HepG2 (cell line): ENCODE data around the gene ID4. TPM values are rescaled to one million over a fixed set of nuclear protein-coding genes. Genes with fewer than 3 reads are reported as not detected.
A peak's percentile ranks its signal among the peaks of the same experiment; 100 is the strongest.

Source experiments
- CBX5 ChIP-seq: sonication (generic); formaldehyde crosslinking; IDR thresholded peaks from 2 replicates; pipeline ENCODE4 v1.4.0; 2020; ENCODE audit warnings: missing genetic modification reagents, borderline replicate concordance
- CC2D1A ChIP-seq: sonication (generic); formaldehyde crosslinking; IDR thresholded peaks from 2 replicates; pipeline ENCODE4 v1.8.1; 2023; ENCODE audit warnings: mild to moderate bottlenecking, missing genetic modification reagents
- CHD2 ChIP-seq: IDR thresholded peaks from 2 replicates; pipeline ENCODE4 v1.6.1; 2011; ENCODE audit warnings: low read depth, low read length, improper control_type of control experiment
- FOXM1 ChIP-seq: sonication (generic); formaldehyde crosslinking; IDR thresholded peaks from 2 replicates; pipeline ENCODE4 v1.5.0; 2020; ENCODE audit warnings: missing genetic modification reagents
- GFI1 ChIP-seq: sonication (generic); formaldehyde crosslinking; IDR thresholded peaks from 2 replicates; pipeline ENCODE4 v1.5.0; 2020; ENCODE audit warnings: missing genetic modification reagents, mild to moderate bottlenecking, borderline replicate concordance
- JUND ChIP-seq: sonication (generic); formaldehyde crosslinking; IDR thresholded peaks from 2 replicates; pipeline ENCODE4 v1.8.0; 2022; ENCODE audit warnings: mild to moderate bottlenecking, missing genetic modification reagents
- KAT8 ChIP-seq: IDR thresholded peaks from 2 replicates; pipeline ENCODE4 v1.6.1; 2016; ENCODE audit warnings: missing genetic modification reagents, missing compliant biosample characterization
- MEIS2 ChIP-seq: sonication (generic); formaldehyde crosslinking; IDR thresholded peaks from 2 replicates; pipeline ENCODE4 v1.9.0; 2021; ENCODE audit warnings: mild to moderate bottlenecking, missing genetic modification reagents
- NFIC ChIP-seq: IDR thresholded peaks from 2 replicates; pipeline ENCODE4 v1.6.1; 2012; ENCODE audit warnings: mild to moderate bottlenecking, low read length, inconsistent platforms
- NPAS2 ChIP-seq: sonication (generic); formaldehyde crosslinking; IDR thresholded peaks from 2 replicates; pipeline ENCODE4 v1.8.0; 2022; ENCODE audit warnings: mild to moderate bottlenecking, missing genetic modification reagents, borderline replicate concordance
- NR3C1 ChIP-seq: sonication (generic); formaldehyde crosslinking; IDR thresholded peaks from 2 replicates; pipeline ENCODE4 v1.4.0; 2020; ENCODE audit warnings: missing genetic modification reagents
- PLRG1 ChIP-seq: fragments of 450-650 bp; conservative IDR thresholded peaks from 2 replicates; pipeline ENCODE4 v1.6.1; 2016
- SYNCRIP ChIP-seq: fragments of 200-400 bp; formaldehyde crosslinking; IDR thresholded peaks from 2 replicates; pipeline ENCODE4 v1.6.1; 2018; ENCODE audit warnings: mild to moderate bottlenecking, low read depth, low read length; ENCODE audit not compliant: insufficient read depth
- U2AF2 ChIP-seq: fragments of 200-400 bp; formaldehyde crosslinking; IDR thresholded peaks from 2 replicates; pipeline ENCODE4 v1.6.1; 2017; ENCODE audit warnings: low read depth, mild to moderate bottlenecking, low read length
- ZBTB8A ChIP-seq: sonication (generic); formaldehyde crosslinking; IDR thresholded peaks from 2 replicates; pipeline ENCODE4 v1.4.0; 2020; ENCODE audit warnings: mild to moderate bottlenecking, low read depth, missing genetic modification reagents, borderline replicate concordance
- ZNF180 ChIP-seq: sonication (generic); formaldehyde crosslinking; IDR thresholded peaks from 2 replicates; pipeline ENCODE4 v1.4.0; 2020; ENCODE audit warnings: low read depth, missing genetic modification reagents, borderline replicate concordance
- ZNF383 ChIP-seq: sonication (generic); formaldehyde crosslinking; IDR thresholded peaks from 2 replicates; pipeline ENCODE4 v1.4.0; 2020; ENCODE audit warnings: missing genetic modification reagents, mild to moderate bottlenecking, borderline replicate concordance
- ZNF432 ChIP-seq: sonication (generic); formaldehyde crosslinking; IDR thresholded peaks from 2 replicates; pipeline ENCODE4 v1.5.0; 2020; ENCODE audit warnings: missing genetic modification reagents, mild to moderate bottlenecking, borderline replicate concordance
- ZNF577 ChIP-seq: sonication (generic); formaldehyde crosslinking; IDR thresholded peaks from 2 replicates; pipeline ENCODE4 v1.4.0; 2020; ENCODE audit warnings: mild to moderate bottlenecking, low read depth, missing genetic modification reagents, borderline replicate concordance
- ZNF724P ChIP-seq: sonication (generic); formaldehyde crosslinking; IDR thresholded peaks from 2 replicates; pipeline ENCODE4 v1.8.0; 2022; ENCODE audit warnings: missing genetic modification reagents, borderline replicate concordance
- ZNF746 ChIP-seq: sonication (generic); formaldehyde crosslinking; IDR thresholded peaks from 2 replicates; pipeline ENCODE4 v1.8.0; 2022; ENCODE audit warnings: mild to moderate bottlenecking, missing genetic modification reagents
- ZNF766 ChIP-seq: sonication (generic); formaldehyde crosslinking; IDR thresholded peaks from 2 replicates; pipeline ENCODE4 v1.5.0; 2020; ENCODE audit warnings: missing genetic modification reagents, borderline replicate concordance
- ZNF772 ChIP-seq: sonication (generic); formaldehyde crosslinking; IDR thresholded peaks from 2 replicates; pipeline ENCODE4 v1.5.0; 2020; ENCODE audit warnings: mild to moderate bottlenecking, missing genetic modification reagents
- ZSCAN20 ChIP-seq: sonication (generic); formaldehyde crosslinking; IDR thresholded peaks from 2 replicates; pipeline ENCODE4 v1.4.0; 2020; ENCODE audit warnings: missing genetic modification reagents, mild to moderate bottlenecking, borderline replicate concordance
- ZZZ3 ChIP-seq: sonication (generic); formaldehyde crosslinking; IDR thresholded peaks from 2 replicates; pipeline ENCODE4 v1.4.0; 2020; ENCODE audit warnings: missing genetic modification reagents, mild to moderate bottlenecking, borderline replicate concordance
- polyA plus RNA-seq, 8 experiments: library from polyadenylated mRNA; depleted of rRNA in 3 of 8; stranded (reverse) in 7 of 8; unstranded in 1 of 8; fragments of >200 nt; fragmentation: Illumina TruSeq in 4 of 8; extraction: Trizol in 4 of 8; gene quantifications; 2 replicates each; pipeline versions ENCODE4 v1.2.1 to v1.2.3, GENCODE V29; 2011 to 2016; ENCODE audit warnings: low read depth in 4 of 8, missing spikeins in 1 of 8, mixed read lengths in 1 of 8; ENCODE audit not compliant: insufficient read depth in 1 of 8
- total RNA-seq, 5 experiments: library from RNA; depleted of rRNA; stranded (reverse); fragments of >200 nt; fragmentation: Illumina TruSeq; extraction: Trizol; gene quantifications; 2 replicates each; pipeline ENCODE4 v1.2.3, GENCODE V29; 2016; ENCODE audit warnings: low read depth in 1 of 5
- TF ChIP-seq, protein P1 (sequence below): sonication (generic); formaldehyde crosslinking; IDR thresholded peaks from 2 replicates; pipeline ENCODE4 v1.5.0; 2020; ENCODE audit warnings: missing genetic modification reagents, mild to moderate bottlenecking, borderline replicate concordance
- TF ChIP-seq, protein P2 (sequence below): sonication (generic); formaldehyde crosslinking; IDR thresholded peaks from 2 replicates; pipeline ENCODE4 v1.5.1; 2020; ENCODE audit warnings: missing genetic modification reagents, mild to moderate bottlenecking, borderline replicate concordance
- TF ChIP-seq, protein P3 (sequence below): sonication (generic); formaldehyde crosslinking; IDR thresholded peaks from 2 replicates; pipeline ENCODE4 v1.8.1; 2023; ENCODE audit warnings: missing genetic modification reagents, inconsistent platforms, borderline replicate concordance

ID4 gene
- total and polyA plus RNA-seq, 2 of the 13 experiments (the other 11 are each of a cell fraction or from before 2014, with no cell fraction given): 0.20 to 0.44 TPM

DNA sequence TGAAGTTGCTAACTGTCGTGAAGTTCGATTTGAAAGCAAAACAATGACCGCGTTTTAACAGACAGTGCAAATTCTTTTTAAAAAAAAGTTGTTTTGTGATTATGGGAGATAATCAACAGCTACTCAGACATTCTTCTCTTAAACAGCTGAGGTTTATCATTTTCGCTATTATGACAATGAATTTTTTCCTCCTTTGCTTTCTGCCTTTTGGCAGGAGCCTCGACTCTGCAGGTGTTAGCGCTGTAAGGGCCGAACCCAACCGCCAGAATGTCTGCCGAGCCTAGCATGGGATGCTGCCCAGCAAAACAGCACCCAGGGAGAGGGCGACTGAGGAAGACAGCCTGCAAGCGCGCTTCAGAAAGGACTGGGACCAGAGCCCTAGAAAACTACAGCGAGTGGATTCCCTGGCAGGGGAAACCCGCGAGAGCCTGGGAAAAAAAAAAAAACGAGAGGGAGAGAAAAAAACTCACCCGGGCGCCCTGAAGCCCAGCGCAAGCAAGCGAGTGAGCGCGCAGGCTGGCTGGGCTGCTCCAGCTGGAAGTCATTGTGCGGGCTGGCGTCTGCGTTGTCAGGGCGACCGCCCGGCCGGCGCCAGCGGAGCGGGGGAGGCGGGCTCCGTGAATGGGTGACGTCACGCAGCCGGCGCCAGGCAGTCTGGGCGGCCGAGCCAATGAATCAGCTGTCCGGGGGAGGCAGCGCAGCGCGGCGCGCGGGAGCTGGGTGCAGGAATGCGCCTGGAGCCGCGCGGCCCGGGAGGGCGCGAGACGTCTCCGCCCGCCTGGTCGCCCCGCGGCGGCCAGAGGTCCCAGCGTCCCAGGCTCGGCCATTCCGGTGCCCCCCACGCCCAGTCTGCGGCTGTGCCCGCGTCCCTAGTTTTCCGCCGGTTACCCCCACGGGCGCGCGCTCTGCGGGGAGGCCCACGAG is 32.7 kb upstream of the ID4 start (continued):
- TF ChIP-seq ZNF772: peak; percentile 88; the same call in 1 of the 2 replicates
- peak; percentile 91 for TF ChIP-seq JUND (CRISPR knock-in tag)
- TF ChIP-seq, protein P1, sequence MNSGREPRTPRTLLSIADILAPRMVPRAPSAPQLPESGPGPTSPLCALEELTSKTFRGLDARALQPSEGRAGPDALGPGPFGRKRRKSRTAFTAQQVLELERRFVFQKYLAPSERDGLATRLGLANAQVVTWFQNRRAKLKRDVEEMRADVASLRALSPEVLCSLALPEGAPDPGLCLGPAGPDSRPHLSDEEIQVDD (CRISPR knock-in tag): no peak
- TF ChIP-seq ZSCAN20 (CRISPR knock-in tag): peak; percentile 95
- no peak for TF ChIP-seq PLRG1
- no peak for TF ChIP-seq ZNF746 (CRISPR knock-in tag)
- TF ChIP-seq FOXM1 (CRISPR knock-in tag): no peak
- no peak for TF ChIP-seq CC2D1A (CRISPR knock-in tag)
- TF ChIP-seq U2AF2: peak; percentile 95
- no peak for TF ChIP-seq ZBTB8A
- TF ChIP-seq, protein P2, sequence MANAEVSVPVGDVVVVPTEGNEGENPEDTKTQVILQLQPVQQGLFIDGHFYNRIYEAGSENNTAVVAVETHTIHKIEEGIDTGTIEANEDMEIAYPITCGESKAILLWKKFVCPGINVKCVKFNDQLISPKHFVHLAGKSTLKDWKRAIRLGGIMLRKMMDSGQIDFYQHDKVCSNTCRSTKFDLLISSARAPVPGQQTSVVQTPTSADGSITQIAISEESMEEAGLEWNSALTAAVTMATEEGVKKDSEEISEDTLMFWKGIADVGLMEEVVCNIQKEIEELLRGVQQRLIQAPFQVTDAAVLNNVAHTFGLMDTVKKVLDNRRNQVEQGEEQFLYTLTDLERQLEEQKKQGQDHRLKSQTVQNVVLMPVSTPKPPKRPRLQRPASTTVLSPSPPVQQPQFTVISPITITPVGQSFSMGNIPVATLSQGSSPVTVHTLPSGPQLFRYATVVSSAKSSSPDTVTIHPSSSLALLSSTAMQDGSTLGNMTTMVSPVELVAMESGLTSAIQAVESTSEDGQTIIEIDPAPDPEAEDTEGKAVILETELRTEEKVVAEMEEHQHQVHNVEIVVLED (CRISPR knock-in tag): peak; percentile 66; the same call in 1 of the 2 replicates
- no peak for TF ChIP-seq ZNF383 (CRISPR knock-in tag)
- no peak for TF ChIP-seq NPAS2 (CRISPR knock-in tag)
- peak; percentile 63; the same call in 1 of the 2 replicates for TF ChIP-seq GFI1 (CRISPR knock-in tag)
- TF ChIP-seq CBX5 (CRISPR knock-in tag): no peak; the same call in 1 of the 2 replicates
- no peak for TF ChIP-seq NFIC
- TF ChIP-seq CHD2: peak; percentile 92
- peak; percentile 40; the same call in 1 of the 2 replicates for TF ChIP-seq KAT8 (CRISPR knock-in tag)
- no peak for TF ChIP-seq ZZZ3 (CRISPR knock-in tag)
- TF ChIP-seq MEIS2 (CRISPR knock-in tag): peak; percentile 94
- no peak for TF ChIP-seq ZNF432 (CRISPR knock-in tag)
- no peak for TF ChIP-seq SYNCRIP
- TF ChIP-seq ZNF766: peak; percentile 83; the same call in 1 of the 2 replicates
- TF ChIP-seq, protein P3, sequence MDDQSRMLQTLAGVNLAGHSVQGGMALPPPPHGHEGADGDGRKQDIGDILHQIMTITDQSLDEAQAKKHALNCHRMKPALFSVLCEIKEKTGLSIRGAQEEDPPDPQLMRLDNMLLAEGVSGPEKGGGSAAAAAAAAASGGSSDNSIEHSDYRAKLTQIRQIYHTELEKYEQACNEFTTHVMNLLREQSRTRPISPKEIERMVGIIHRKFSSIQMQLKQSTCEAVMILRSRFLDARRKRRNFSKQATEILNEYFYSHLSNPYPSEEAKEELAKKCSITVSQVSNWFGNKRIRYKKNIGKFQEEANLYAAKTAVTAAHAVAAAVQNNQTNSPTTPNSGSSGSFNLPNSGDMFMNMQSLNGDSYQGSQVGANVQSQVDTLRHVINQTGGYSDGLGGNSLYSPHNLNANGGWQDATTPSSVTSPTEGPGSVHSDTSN (CRISPR knock-in tag): no peak; the same call in 1 of the 2 replicates
- TF ChIP-seq ZNF724P (CRISPR knock-in tag): 0 out of 2 replicates have a peak, but pooled peaks have one; percentile 58
- TF ChIP-seq ZNF577 (CRISPR knock-in tag): no peak
- no peak for TF ChIP-seq ZNF180 (CRISPR knock-in tag)
- no peak for TF ChIP-seq NR3C1 (CRISPR knock-in tag)
